Panc1 (cell line): Measurements from ENCODE around the gene LMTK2. TPM values are rescaled to one million over a fixed set of nuclear protein-coding genes. Genes with fewer than 3 reads are reported as not detected.
A peak's percentile ranks its signal among the peaks of the same experiment; 100 is the strongest.

Experiments used
- ATAC-seq: fragments of 200-7000 bp; cut with Tn5 transposase; 2 replicates; pipeline ENCODE4 v1.9.1; 2020; ENCODE audit warnings: mild to moderate bottlenecking, moderate library complexity
- BruUV-seq: library from RNA; stranded (reverse); fragments of 400-500 nt; replicated peaks from 2 replicates; lab custom pipeline; 2021; lab: Mats Ljungman, UMichigan
- CTCF ChIA-PET: fragments of 300-600 bp; sonication (Branson Sonifier 250); formaldehyde crosslinking; loops from one replicate; lab custom pipeline; 2022; ENCODE audit warnings: antibody characterized with exemption; lab: Charles Lee
- POLR2A ChIA-PET: fragments of 300-600 bp; sonication (Branson Sonifier 250); formaldehyde crosslinking; loops from one replicate; lab custom pipeline; 2022; ENCODE audit warnings: antibody characterized with exemption; lab: Charles Lee
- DNase-seq: peaks from one replicate; pipeline ENCODE4 v3.0.0-alpha.2; 2010; ENCODE audit warnings: low read depth, low spot score
- H3K27ac ChIP-seq: 2 replicates; pipeline ENCODE4 v1.5.1; 2011; ENCODE audit warnings: mild to moderate bottlenecking, low read length, inconsistent platforms
- H3K27me3 ChIP-seq: fragments of 200-500 bp; sonication (Bioruptor generic); 2 replicates; pipeline ENCODE4 v1.6.0; 2014; ENCODE audit warnings: low read length, inconsistent platforms; ENCODE audit not compliant: control insufficient read depth, insufficient read depth
- H3K36me3 ChIP-seq: fragments of 200-500 bp; sonication (Bioruptor generic); 2 replicates; pipeline ENCODE4 v1.5.1; 2014; ENCODE audit warnings: inconsistent platforms, mild to moderate bottlenecking, low read length, moderate library complexity; ENCODE audit not compliant: control insufficient read depth, insufficient read depth
- H3K4me1 ChIP-seq: 2 replicates; pipeline ENCODE4 v1.5.1; 2011; ENCODE audit warnings: inconsistent platforms, mild to moderate bottlenecking, low read length, moderate library complexity; ENCODE audit not compliant: control insufficient read depth, insufficient read depth
- H3K4me3 ChIP-seq, 2 experiments: 2 replicates each; pipeline ENCODE4 v1.5.1; 2011 to 2012; ENCODE audit warnings: low read depth in 2 of 2, low read length in 2 of 2, mild to moderate bottlenecking in 2 of 2, inconsistent platforms in 1 of 2, moderate library complexity in 1 of 2
- H3K9me3 ChIP-seq: fragments of 200-500 bp; sonication (Bioruptor generic); 2 replicates; pipeline ENCODE4 v1.5.1; 2014; ENCODE audit warnings: low read depth, mild to moderate bottlenecking, inconsistent platforms, low read length, moderate library complexity; ENCODE audit not compliant: control insufficient read depth, insufficient read depth
- POLR2AphosphoS5 ChIP-seq: IDR thresholded peaks from 2 replicates; pipeline ENCODE4 v1.6.1; 2012; ENCODE audit warnings: mild to moderate bottlenecking, low read depth, low read length, moderate library complexity
- SIN3A ChIP-seq: IDR thresholded peaks from 2 replicates; pipeline ENCODE4 v1.6.1; 2012; ENCODE audit warnings: low read depth, mild to moderate bottlenecking, low read length, moderate library complexity, borderline replicate concordance; ENCODE audit not compliant: insufficient read depth
- TCF7L2 ChIP-seq: IDR thresholded peaks from 2 replicates; pipeline ENCODE4 v1.6.1; 2011; ENCODE audit warnings: mild to moderate bottlenecking, low read depth, low read length, inconsistent platforms
- in situ Hi-C: cut with HindIII; loops from 2 replicates; pipeline ENCODE4 v1.10.0; 2016; ENCODE audit warnings: low sequenced_read_pairs, low pct_unique_long_range_greater_than_20kb
- intact Hi-C: fragments of 100-400 bp; cut with micrococcal nuclease; formaldehyde crosslinking; loops from one replicate; pipeline ENCODE4 v1.10.0; 2022; ENCODE audit not compliant: unreplicated experiment
- total RNA-seq: library from RNA; stranded (reverse); gene quantifications from one replicate; pipeline ENCODE4 v1.2.1, GENCODE V29; 2021; ENCODE audit not compliant: unreplicated experiment
- TF ChIP-seq, protein P1 (sequence below), 2 experiments: IDR thresholded peaks; 2 replicates each; pipeline ENCODE4 v1.6.1; 2011 to 2012; ENCODE audit warnings: low read depth in 2 of 2, control low read depth in 1 of 2, low read length in 1 of 2, mild to moderate bottlenecking in 1 of 2, moderate library complexity in 1 of 2; ENCODE audit not compliant: insufficient read depth in 1 of 2
- TF ChIP-seq, protein P2 (sequence below): fragments of 450-650 bp; IDR thresholded peaks from 2 replicates; pipeline ENCODE4 v1.5.1; 2017; ENCODE audit warnings: mild to moderate bottlenecking

The LMTK2 gene
- total RNA-seq, 1 experiment from 2014 or later = 25.4 TPM

DNA sequence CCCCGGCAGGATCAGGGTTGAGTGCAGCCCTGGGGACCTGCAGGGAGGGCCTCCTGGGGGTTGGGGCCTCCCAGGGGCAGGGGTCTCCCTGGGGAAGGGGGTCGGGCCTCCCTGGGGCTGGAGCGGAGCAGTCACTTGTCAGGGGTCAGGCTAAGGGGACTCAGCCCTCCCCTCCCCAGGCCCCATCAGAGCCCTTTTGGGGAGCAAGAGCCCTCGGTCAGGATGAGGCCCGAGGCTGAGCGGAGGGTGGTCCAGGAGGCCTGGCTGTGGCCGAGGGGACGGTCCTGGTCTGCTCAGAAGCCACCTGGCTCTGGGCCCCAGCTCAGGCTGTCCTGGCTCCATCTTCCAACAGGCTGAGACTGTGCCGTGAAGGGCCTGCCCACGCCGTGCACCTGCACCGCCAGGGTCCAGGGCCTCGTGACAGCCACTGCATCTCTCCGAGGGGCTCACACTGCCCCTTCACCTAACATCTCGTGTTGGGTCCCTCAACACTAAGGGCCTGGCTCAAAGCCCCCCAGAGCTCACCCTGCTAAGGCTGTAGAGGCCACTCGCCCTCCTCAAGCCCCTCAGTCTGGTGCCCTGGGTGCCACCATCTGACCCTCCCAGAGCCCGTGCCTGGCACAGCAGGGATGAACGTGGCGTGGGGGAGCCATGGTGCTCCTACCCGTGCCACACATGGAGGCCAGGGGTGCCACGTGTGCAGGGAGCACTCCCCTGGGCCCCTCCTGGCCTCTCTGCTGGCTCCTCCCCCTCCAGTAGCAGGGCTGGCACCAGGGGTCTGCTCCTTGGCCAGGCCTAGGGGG is 117.4 kb downstream of the LMTK2 start:
- no TSS peak for BruUV-seq

DNA sequence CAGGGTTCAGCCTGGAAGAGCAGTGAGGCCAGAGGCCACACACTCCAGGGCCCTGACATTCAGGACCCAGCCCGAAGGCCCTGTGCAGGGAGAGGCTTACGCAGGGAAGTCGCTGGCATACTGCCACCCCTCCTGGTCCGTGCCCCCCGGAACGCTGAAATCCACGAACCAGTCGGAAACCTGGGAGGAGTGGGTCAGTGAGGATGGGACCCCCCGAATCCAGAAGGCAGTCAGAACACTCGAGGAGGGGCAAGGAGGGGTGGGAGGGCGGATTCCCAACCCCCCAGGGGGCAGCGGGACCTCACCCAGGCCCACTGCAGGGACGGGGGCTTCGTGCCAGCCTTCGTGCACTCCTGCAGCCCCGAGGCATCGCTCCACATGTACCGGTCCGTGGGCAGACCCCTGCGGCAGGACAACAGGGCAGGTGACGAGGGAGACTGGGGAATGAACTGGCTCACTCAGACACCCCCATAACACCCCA is 118.1 kb downstream of the LMTK2 start:
- Histone ChIP-seq H3K36me3 (no peaks in the 10 kb centered on the region), H3K27me3 (no peaks in the 10 kb centered on the region), H3K9me3 (no peaks in the 10 kb centered on the region), H3K4me1 (no peaks in the 10 kb centered on the region), H3K4me3 (no peak overlapping the region), H3K27ac (no peak overlapping the region)
- BruUV-seq = no TSS peak
- in situ Hi-C loops = no loop called here
- no peak for DNase-seq
- ATAC-seq = 0 out of 2 replicates have a peak, but pooled peaks have one; percentile 32
- ChIA-PET POLR2A (no interaction called here), CTCF (no interaction called here)
- intact Hi-C loops = no loop called here
- TF ChIP-seq, protein P1, sequence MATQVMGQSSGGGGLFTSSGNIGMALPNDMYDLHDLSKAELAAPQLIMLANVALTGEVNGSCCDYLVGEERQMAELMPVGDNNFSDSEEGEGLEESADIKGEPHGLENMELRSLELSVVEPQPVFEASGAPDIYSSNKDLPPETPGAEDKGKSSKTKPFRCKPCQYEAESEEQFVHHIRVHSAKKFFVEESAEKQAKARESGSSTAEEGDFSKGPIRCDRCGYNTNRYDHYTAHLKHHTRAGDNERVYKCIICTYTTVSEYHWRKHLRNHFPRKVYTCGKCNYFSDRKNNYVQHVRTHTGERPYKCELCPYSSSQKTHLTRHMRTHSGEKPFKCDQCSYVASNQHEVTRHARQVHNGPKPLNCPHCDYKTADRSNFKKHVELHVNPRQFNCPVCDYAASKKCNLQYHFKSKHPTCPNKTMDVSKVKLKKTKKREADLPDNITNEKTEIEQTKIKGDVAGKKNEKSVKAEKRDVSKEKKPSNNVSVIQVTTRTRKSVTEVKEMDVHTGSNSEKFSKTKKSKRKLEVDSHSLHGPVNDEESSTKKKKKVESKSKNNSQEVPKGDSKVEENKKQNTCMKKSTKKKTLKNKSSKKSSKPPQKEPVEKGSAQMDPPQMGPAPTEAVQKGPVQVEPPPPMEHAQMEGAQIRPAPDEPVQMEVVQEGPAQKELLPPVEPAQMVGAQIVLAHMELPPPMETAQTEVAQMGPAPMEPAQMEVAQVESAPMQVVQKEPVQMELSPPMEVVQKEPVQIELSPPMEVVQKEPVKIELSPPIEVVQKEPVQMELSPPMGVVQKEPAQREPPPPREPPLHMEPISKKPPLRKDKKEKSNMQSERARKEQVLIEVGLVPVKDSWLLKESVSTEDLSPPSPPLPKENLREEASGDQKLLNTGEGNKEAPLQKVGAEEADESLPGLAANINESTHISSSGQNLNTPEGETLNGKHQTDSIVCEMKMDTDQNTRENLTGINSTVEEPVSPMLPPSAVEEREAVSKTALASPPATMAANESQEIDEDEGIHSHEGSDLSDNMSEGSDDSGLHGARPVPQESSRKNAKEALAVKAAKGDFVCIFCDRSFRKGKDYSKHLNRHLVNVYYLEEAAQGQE (IDR thresholded peaks at IDR 0.05; ENCODE audit: insufficient read depth in 1 of 2, low read depth in 2 of 2, low read length in 1 of 2) = no peak
- TF ChIP-seq POLR2AphosphoS5 (no peak), TCF7L2 (no peak)
- TF ChIP-seq, protein P2, sequence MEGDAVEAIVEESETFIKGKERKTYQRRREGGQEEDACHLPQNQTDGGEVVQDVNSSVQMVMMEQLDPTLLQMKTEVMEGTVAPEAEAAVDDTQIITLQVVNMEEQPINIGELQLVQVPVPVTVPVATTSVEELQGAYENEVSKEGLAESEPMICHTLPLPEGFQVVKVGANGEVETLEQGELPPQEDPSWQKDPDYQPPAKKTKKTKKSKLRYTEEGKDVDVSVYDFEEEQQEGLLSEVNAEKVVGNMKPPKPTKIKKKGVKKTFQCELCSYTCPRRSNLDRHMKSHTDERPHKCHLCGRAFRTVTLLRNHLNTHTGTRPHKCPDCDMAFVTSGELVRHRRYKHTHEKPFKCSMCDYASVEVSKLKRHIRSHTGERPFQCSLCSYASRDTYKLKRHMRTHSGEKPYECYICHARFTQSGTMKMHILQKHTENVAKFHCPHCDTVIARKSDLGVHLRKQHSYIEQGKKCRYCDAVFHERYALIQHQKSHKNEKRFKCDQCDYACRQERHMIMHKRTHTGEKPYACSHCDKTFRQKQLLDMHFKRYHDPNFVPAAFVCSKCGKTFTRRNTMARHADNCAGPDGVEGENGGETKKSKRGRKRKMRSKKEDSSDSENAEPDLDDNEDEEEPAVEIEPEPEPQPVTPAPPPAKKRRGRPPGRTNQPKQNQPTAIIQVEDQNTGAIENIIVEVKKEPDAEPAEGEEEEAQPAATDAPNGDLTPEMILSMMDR = no peak

More for the DNA sequence above, 117.4 kb downstream of the LMTK2 start:
- Histone ChIP-seq H3K4me3 (no peak overlapping the region), H3K9me3 (no peaks in the 10 kb centered on the region), H3K4me1 (no peaks in the 10 kb centered on the region), H3K27ac (no peak overlapping the region), H3K27me3 (no peaks in the 10 kb centered on the region), H3K36me3 (no peaks in the 10 kb centered on the region)
- intact Hi-C loops (no loop called here), in situ Hi-C loops (no loop called here)
- no peak for DNase-seq
- ChIA-PET POLR2A (no interaction called here), CTCF (no interaction called here)
- TF ChIP-seq, protein P2 = no peak
- no peak for TF ChIP-seq SIN3A
- no peak for TF ChIP-seq TCF7L2
- TF ChIP-seq, protein P1 (IDR thresholded peaks at IDR 0.05; ENCODE audit: insufficient read depth in 1 of 2, low read depth in 2 of 2, low read length in 1 of 2) = no peak
- no peak for TF ChIP-seq POLR2AphosphoS5
- ATAC-seq = 0 out of 2 replicates have a peak, but pooled peaks have one; percentile 27
